OCI-LY1 (cell line): ENCODE results near the gene SIRT7.

Experiments
- EZH2 ChIP-seq: fragments of 200-600 bp; sonication (generic), shearing (Covaris generic); IDR thresholded peaks from 2 replicates; pipeline ENCODE4 v1.8.0; 2017; ENCODE audit warnings: borderline replicate concordance, mixed run types, mild to moderate bottlenecking, antibody characterized with exemption, low read length, moderate library complexity, mixed read lengths
- TF ChIP-seq, protein P1 (sequence below): fragments of 200-600 bp; sonication (generic), shearing (Covaris generic); IDR thresholded peaks from 2 replicates; pipeline ENCODE4 v1.5.1; 2017; ENCODE audit warnings: mild to moderate bottlenecking, antibody characterized with exemption, low read length, moderate library complexity, mixed read lengths

DNA sequence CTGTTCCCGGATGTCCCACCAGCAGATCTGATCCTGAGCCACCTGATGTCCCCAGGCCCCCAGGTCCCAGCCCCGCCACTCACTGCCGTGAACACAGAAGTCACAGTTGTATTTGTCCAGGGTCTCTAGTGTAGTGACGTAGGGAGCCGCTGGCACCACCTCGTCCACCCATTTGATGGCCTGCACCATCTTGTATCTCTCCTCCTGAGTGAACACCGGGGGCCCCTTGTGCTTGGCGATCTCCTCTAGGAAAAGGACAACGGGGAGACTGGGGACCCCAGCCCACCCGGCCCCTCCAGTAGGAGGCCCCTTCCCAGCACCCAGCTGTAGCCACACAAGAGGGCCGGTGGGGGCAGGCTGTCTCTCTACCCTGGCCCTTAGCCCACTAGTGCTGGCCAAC is 9.2 kb downstream of the SIRT7 start:
- TF ChIP-seq, protein P1, sequence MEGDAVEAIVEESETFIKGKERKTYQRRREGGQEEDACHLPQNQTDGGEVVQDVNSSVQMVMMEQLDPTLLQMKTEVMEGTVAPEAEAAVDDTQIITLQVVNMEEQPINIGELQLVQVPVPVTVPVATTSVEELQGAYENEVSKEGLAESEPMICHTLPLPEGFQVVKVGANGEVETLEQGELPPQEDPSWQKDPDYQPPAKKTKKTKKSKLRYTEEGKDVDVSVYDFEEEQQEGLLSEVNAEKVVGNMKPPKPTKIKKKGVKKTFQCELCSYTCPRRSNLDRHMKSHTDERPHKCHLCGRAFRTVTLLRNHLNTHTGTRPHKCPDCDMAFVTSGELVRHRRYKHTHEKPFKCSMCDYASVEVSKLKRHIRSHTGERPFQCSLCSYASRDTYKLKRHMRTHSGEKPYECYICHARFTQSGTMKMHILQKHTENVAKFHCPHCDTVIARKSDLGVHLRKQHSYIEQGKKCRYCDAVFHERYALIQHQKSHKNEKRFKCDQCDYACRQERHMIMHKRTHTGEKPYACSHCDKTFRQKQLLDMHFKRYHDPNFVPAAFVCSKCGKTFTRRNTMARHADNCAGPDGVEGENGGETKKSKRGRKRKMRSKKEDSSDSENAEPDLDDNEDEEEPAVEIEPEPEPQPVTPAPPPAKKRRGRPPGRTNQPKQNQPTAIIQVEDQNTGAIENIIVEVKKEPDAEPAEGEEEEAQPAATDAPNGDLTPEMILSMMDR = no peak
- TF ChIP-seq EZH2 = no peak
